Chondrocyte (in vitro differentiated cells): Measurements from ENCODE around the gene PRKD3. TPM values are rescaled to one million over a fixed set of nuclear protein-coding genes. Genes with fewer than 3 reads are reported as not detected.

Source experiments
- DNase-seq: peaks from one replicate; pipeline ENCODE4 v3.0.0; 2021; ENCODE audit warnings: mixed read lengths, low spot score
- H3K27ac Mint-ChIP-seq: one replicate; pipeline ENCODE4 v1.8.0; 2021; ENCODE audit warnings: mild to moderate bottlenecking, moderate library complexity, mixed read lengths; ENCODE audit not compliant: unreplicated experiment
- H3K27me3 Mint-ChIP-seq: 2 replicates; pipeline ENCODE4 v1.8.0; 2021; ENCODE audit warnings: low read depth, mixed read lengths
- H3K36me3 Mint-ChIP-seq: 2 replicates; pipeline ENCODE4 v1.8.0; 2021; ENCODE audit warnings: low read depth, mixed read lengths
- H3K4me1 Mint-ChIP-seq: 2 replicates; pipeline ENCODE4 v1.8.0; 2021; ENCODE audit warnings: low read depth, mild to moderate bottlenecking, mixed read lengths
- H3K4me3 Mint-ChIP-seq: one replicate; pipeline ENCODE4 v1.8.0; 2021; ENCODE audit warnings: mild to moderate bottlenecking, moderate library complexity, mixed read lengths; ENCODE audit not compliant: unreplicated experiment
- H3K9me3 Mint-ChIP-seq: 2 replicates; pipeline ENCODE4 v1.8.0; 2021; ENCODE audit warnings: low read depth, mixed read lengths
- CTCF ChIP-seq: fragments of 200-600 bp; sonication (generic); IDR thresholded peaks from 2 replicates; pipeline ENCODE4 v1.5.0; 2021; ENCODE audit warnings: antibody characterized with exemption, mild to moderate bottlenecking, moderate library complexity
- total RNA-seq: library from RNA; stranded (reverse); gene quantifications from 3 replicates; pipeline ENCODE4 v1.2.1, GENCODE V29; 2021

PRKD3 gene
- total RNA-seq, 1 donor from 2014 or later, result 45.4 TPM

- H3K4me1 Mint-ChIP-seq, result peaks cover 71% of the 10 kb centered on the region
- TF ChIP-seq CTCF, result no peak
- DNase-seq, result no peak
- H3K36me3 Mint-ChIP-seq, result no peaks in the 10 kb centered on the region
- H3K27me3 Mint-ChIP-seq, result no peaks in the 10 kb centered on the region
- H3K27ac Mint-ChIP-seq, result peak overlapping the region; percentile 98
- no peaks in the 10 kb centered on the region for H3K9me3 Mint-ChIP-seq
- peak overlapping the region; percentile 88 for H3K4me3 Mint-ChIP-seq
Measured at GRCh38 chr2:37322368-37322767, 2.3 kb downstream of the PRKD3 start.

- peaks cover 67% of the 10 kb centered on the region for H3K4me1 Mint-ChIP-seq
- H3K9me3 Mint-ChIP-seq, result no peaks in the 10 kb centered on the region
- TF ChIP-seq CTCF, result no peak
- no peaks in the 10 kb centered on the region for H3K27me3 Mint-ChIP-seq
- no peak for DNase-seq
- no peaks in the 10 kb centered on the region for H3K36me3 Mint-ChIP-seq
- H3K27ac Mint-ChIP-seq, result no peak overlapping the region
- no peak overlapping the region for H3K4me3 Mint-ChIP-seq
Measured at GRCh38 chr2:37321029-37321682, 3.5 kb downstream of the PRKD3 start.

DNA sequence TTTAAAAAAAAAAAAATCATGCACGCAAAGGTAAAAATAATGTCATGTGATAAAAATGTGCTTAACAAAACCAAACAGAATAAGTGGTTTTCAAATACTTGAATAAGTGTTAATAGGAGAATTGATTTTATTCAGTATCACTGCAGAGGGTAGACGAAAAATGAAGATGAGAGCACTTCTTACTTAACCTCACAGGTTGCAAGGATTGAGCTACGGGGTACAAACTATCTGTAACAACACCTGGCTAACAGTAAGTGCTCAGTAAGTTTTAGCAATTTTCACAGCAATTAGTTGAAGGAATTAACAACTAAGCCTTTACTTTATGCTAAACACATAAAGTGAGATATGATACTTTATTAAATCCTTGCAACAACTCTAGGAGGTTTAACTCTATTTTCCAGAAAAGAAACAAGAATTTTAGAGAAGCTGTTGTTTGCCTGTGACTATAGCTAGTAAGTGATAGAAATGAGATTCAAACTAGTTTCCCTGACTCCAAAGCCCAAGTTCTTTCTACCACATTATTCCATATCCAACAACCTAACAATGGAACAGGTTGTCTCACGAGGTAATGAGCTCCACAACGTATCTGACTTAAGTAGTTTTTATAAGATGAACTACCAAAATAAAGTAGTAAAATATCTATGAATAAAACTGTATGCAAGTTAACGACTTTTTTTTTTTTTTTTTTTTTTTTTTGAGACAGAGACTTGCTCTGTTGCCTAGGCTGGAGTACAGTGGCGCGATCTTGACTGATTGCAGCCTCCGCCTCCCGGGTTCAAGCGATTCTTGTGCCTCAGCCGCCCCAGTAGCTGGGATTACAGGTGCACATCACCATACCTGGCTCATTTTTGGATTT is 4.7 kb downstream of the PRKD3 start:
- Mint-ChIP-seq H3K27me3 (no peaks in the 10 kb centered on the region), H3K27ac (no peak overlapping the region), H3K4me3 (no peak overlapping the region), H3K36me3 (no peaks in the 10 kb centered on the region), H3K4me1 (peaks cover 64% of the 10 kb centered on the region), H3K9me3 (no peaks in the 10 kb centered on the region)
- no peak for TF ChIP-seq CTCF
- DNase-seq, result no peak

DNA sequence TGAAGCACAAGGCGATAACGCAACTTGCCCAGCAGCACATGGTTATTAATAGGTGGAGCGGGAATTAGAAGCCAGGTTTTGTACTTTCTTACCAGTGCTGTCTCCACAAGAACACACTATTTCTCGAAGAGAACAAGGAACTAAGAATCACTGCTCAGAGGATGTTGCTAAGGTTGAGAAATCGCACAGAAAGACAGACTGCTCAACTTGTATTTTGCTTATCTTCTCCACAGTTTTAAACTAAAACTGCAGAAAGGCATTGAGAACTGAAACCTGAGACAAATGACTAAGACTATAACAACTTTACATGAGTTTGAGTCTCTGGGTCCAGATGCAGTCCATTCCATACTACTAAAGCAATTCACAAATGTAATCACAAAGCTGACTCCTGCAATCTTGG is 6.2 kb downstream of the PRKD3 start:
- Mint-ChIP-seq H3K4me3 (no peak overlapping the region), H3K4me1 (peaks cover 65% of the 10 kb centered on the region), H3K27ac (peak overlapping the region; percentile 60), H3K9me3 (no peaks in the 10 kb centered on the region), H3K36me3 (no peaks in the 10 kb centered on the region), H3K27me3 (no peaks in the 10 kb centered on the region)
- DNase-seq, result no peak
- no peak for TF ChIP-seq CTCF

DNA sequence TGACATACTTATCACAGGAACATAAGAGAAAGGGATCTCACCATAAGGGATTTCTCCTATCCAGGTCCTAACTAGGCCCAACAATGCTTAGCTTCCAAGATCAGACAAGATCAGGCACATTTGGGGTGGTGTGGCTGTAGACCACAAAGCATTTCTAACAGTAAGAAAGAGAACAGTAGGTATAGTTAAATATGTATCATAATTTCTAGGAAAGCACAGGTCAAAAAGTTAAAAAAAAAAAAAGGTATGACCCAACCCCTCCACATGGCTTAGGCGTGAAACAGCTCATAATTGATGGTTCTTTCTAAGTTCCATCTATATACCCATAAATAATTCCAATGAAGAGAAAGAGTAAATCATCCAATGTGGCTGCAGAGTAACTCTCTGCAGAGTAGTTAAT is 6.9 kb downstream of the PRKD3 start:
- H3K9me3 Mint-ChIP-seq, result no peaks in the 10 kb centered on the region
- no peaks in the 10 kb centered on the region for H3K36me3 Mint-ChIP-seq
- peak overlapping the region; percentile 60 for H3K27ac Mint-ChIP-seq
- no peaks in the 10 kb centered on the region for H3K27me3 Mint-ChIP-seq
- H3K4me3 Mint-ChIP-seq, result no peak overlapping the region
- no peak for TF ChIP-seq CTCF
- DNase-seq, result no peak
- H3K4me1 Mint-ChIP-seq, result peaks cover 64% of the 10 kb centered on the region
